ENCODE data around the gene CDC42.
"Not testable (repeated sequence)": the region's sequence is repeated elsewhere in the genome, so short reads cannot be mapped to it uniquely, and the experiment has no call there.

The CDC42 gene

DNA sequence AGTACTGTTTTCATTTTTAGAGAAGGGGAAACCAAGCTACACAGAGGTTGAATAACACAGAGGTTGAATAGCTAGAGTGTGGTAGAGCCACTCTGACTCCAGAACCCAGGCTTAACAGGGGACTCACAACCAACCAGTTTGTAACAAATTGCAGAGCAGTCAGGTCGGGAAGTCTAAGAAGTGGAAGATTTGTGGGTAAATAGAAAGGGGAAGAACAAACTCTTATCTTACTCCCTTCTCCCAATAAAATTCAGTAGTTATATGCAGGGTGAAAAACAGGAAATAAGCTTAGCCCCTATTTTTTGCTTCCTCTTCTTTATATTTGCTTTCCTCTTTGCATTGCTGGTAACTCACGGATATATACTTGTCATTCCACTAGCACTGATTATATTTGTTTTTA is 23.2 kb downstream of the CDC42 start:
- no peak for DNase-seq (ENCODE audit: low spot score)

DNA sequence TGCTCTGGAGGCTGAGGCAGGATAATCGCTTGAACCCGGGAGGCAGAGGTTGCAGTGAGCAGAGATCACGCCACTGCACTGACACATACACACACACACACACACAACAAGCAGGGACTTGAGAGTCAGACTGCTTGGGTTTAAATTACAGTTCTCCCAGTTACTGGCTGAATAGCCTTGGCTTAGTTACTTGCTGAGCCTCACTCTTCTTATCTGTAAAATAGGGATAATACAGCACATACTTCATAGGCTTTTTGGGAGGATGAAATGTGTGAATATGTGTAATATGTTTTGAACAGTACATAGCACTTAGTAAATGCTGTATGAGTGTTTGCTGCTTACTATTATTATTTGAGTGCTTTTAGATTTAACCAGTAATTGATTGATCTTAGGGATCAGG is 23.8 kb downstream of the CDC42 start:
- DNase-seq (ENCODE audit: low spot score) = no peak

DNA sequence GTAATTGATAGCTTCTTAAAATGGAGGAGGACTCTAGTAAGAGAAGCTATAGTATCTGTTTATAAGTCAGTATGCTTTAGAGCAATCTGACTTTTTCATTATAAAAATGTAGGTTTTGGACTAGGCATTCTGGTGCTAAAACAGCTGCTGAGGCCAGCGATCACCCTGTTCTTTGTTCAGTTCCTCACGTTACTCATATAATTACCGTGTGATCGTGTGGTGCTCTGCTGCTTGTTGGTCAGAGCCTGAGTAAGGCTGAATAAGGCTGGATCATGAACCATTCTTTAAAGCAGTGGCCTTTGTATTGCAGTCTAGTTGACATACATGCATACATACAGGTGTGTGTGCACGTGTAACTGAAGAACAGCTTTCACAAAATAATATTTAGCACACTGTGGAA is 25.2 kb downstream of the CDC42 start:
- DNase-seq (ENCODE audit: low spot score) = no peak

DNA sequence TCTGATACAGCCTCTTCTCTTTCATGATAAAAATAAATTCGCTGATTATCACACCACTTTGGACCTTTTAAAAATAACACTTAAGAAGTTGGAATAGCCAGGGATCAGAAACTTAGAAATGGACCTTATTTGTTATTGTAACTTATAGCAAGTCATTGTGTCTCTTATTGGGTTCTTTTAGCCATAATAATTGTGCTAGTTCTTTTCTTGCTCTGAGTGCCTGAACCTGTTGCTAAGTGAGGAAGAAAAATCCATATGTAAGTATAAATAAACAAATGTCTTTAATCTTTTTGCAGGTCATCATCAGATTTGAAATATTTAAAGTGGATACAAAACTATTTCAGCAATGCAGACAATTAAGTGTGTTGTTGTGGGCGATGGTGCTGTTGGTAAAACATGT is 25.6 kb downstream of the CDC42 start:
- no peak for DNase-seq (ENCODE audit: low spot score)

DNA sequence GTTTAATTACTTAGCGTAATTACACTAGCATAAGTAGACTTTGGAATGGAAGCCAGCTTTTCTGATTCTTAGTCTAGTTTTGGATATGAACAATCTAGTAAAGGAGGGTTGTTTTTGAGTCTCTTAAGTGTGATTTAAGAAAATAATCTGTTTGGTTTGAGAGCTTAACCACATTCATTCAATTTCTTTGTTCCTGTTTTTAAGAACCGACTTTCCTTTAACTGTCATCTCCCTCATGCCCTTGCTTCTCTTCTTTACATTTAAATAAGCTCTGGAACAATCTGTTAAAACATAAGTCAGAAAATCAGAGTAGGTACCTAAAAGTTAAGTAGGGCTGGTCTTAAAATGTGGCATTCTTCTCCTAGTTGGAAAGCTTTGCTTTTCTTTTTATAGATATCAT is 27.7 kb downstream of the CDC42 start:
- DNase-seq (ENCODE audit: low spot score) = no peak

DNA sequence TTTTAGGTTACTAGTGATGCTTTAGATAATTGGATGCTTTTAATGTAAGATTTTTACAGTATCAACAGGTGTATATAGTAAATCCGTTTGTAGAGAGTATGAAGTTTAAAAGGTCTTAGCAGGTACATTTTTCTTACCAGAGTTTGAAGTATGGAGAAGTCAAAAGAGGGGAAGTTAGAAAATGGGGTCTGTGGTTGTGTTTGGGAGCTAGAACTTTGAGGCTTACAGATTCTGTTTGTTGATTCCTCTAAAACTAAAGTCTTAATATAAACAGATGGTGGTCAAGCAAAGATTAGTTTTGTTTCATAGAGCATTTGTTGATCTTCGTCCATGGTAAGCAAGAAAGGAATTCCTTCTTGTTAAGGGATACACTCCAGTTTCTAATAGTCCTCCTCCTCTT is 35.8 kb downstream of the CDC42 start:
- no peak for DNase-seq (ENCODE audit: low spot score)

DNA sequence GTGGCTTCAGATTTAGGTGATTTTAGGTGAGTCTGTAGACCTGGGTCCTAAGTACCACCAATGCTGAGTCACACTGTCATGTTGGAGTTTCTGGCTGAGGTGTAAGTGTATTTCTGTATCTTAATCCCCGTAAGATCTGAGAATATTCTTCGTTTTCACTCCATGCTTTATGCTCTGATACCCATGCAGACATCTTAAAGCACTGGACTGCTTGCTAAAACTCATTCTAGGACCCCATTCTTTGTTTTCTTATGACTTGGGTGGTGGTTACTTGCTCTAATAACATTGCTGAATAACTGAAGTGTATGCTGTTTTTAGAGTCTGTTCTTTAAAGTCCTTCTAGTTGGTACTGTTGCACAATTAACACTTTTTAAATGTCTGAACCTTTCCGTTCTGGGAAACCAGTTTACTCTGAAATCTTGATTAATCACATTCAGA is 36.6 kb downstream of the CDC42 start:
- DNase-seq (ENCODE audit: low spot score) = no peak

DNA sequence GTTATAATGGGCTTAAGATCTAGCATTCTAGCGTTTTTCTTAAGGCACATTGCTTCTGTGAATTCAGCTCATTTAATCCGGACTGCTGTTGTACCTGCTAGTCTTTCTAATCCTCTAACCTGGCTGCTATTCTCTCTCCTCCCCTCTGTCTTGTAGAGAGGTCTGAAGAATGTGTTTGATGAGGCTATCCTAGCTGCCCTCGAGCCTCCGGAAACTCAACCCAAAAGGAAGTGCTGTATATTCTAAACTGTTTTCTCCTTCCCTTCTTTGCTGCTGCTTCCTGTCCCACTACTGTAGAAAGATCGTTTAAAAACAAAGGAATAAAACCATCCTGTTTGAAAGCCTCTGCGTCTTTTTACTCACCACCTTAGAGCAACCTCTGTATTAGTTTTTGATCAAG is 37.3 kb downstream of the CDC42 start:
- DNase-seq (ENCODE audit: low spot score) = no peak

DNA sequence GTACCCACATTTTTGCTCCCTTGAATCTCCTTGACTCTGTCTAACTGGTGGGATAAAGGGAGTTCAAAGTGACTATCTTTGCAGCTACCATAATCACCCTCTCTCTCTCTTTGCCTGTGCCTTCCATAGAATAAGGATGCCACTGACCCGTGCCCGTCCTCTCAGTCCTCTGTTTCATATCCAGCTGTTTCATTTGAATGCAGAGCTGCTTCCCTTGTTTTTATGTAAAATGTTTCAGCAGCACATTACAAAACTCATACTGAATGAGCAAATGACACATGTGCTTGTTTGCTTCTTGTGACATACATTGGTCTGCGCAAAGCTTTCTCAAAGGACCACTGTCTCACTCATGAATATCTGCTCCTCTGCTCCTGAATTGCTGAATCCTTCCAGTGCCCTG is 38.4 kb downstream of the CDC42 start:
- DNase-seq (ENCODE audit: low spot score) = no peak

DNA sequence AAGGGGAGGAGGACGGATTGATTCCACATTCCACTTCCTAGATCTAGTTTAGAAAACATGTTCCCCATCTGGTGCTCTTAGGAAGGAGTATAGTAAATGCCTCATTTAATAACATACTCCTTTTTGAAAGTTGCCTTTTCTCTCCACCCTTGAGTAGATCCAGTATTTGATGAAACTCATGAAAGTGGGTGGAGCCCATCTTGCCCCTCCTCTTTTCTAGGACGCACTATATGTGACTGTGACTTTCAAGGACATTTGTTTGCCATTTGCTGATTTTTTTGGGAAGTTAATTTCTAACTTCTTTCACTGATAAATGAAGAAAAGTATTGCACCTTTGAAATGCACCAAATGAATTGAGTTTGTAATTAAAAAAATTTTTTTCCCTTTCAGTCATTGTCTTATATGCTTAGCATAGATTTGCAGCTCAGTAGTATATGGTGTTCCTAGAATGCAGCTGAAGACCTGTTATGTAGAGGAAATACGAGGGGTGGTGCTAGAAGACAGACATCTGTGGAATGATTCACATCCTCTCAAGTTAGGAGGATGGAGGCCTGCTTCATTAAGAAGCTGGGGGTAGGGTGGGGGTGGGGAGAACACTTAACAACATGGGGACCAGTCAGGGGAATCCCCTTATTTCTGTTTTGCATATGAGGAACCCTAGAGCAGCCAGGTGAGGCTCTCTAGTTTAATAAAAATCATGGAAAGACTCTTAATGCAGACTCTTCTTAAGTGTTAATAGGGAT is 39.7 kb downstream of the CDC42 start:
- not testable (repeated sequence) for DNase-seq (ENCODE audit: low spot score)

DNA sequence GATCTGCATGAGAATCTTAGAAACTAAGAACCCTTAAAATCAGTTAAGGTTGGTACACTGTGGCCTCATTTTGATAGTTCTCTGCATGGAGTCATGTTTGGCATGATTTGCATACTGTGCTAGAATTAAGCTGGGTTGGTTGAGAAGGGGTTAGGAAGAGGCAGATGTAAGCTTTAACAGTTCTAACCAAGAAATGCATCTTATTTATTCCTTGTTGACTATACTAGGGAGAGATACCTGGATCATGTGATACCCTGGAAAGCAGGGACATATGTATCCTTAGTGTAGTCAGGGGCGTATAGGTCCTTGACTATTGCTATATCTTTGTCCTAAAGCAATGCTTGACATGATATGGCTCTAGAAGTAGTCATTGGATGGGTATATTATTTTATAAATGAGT is 41.0 kb downstream of the CDC42 start:
- no peak for DNase-seq (ENCODE audit: low spot score)

DNA sequence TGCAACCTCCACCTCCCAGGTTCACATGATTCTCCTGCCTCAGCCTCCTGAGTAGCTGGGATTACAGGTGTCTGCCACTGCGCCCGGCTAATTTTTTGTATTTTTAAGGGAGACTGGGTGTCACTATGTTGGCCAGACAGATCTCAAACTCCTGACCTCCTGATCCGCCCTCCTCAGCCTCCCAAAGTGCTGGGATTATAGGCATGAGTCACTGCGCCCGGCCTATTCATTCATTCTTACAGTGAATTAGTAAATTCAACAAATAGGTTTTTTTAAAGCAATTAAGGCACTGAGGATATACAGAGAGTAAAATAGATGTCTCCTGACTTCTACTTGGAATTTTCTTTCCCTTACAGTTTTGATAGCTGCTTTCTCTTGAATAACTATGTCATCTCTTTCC is 43.5 kb downstream of the CDC42 start:
- no peak for DNase-seq (ENCODE audit: low spot score)

DNA sequence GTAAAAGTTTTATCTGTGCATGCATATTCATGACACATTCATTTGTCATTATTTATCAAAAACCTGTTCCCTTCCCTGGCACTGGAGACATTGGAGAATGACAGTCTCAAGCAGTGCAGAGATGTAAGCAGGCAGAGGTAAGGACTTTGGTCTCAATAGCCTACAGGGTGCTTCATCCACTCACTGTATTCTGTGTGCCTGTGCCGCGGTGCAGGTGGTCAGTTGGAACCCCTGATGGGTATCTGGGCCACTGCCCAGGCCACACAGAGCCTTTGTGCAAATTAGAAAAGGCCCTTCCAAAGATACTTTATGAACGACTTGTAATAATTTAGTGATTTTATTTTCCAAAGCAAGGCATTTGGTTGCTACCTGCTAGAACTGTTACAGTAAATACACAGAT is 44.0 kb downstream of the CDC42 start:
- no peak for DNase-seq (ENCODE audit: low spot score)

DNA sequence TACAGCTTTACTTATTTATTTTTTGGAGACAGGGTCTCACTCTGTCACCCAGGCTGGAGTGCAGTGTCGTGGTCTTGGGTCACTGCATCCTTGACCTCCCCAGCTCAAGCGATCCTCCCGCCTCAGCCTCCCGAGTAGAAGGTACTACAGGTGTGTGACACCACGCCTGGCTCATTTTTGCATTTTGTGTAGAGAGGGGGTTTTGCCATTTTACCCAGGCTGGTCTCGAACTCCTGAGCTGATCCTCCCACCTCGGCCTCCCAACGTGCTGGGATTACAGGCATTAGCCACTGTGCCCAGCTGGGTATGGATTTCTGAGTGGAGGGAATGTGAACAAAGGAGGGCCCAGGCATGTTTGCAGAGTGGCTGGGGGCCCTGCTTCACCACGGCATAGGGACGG is 46.2 kb downstream of the CDC42 start:
- no peak for DNase-seq (ENCODE audit: low spot score)

DNA sequence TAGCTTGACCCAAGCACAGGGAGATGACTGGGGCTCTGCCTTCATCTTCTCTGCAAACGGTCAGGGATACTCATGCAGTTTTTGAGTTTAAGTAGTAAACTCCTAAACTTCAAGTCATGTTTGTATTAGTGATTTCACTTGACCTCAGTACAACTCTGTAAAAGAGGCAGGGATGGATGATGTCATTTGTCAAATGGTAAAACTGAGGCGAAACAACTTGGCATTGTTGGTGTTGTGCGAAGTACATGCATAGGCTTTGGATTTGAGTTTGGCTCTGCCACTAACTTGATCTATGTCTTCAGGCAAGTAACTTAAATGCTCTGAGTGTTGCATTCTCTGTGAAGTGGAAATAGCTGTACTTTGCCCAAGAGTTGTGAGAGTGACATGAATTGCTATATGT is 47.7 kb downstream of the CDC42 start:
- DNase-seq (ENCODE audit: low spot score) = no peak

DNA sequence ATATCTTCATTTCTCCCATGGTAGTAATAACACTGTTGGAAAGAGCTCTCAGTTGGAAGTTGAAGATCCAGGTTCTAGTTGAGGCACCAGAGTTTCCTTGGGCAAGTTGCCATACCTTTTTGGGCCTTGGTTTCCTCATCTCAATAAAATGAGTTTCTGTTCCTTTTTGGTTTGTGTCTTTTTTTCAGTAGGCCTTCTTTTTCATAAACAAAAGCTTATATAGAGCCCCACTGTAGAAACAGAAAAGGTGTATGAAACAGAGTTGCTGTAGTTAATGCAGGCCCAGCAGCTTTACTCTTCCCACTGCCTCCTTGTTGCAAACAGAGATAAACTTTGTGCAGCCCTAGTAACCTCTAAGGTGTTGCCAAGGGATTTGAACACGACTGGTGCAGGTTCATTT is 48.7 kb downstream of the CDC42 start:
- no peak for DNase-seq (ENCODE audit: low spot score)

DNA sequence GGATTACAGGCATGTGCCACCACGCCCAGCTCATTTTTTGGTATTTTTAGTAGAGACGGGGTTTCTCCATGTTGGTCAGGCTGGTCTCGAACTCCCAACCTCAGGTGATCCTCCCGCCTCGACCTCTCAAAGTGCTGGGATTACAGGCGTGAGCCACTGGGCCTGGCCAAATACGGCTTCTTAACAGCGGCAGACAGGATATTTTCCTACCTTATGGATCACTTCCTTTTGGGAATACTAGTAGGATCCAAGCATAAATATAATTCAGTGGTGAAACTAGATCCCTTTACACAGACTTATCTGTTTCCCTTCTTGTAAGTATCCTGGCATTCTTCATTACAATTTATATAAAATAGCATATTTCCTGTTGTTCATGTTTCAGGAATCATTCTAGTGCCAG is 49.5 kb downstream of the CDC42 start:
- no peak for DNase-seq (ENCODE audit: low spot score)

DNA sequence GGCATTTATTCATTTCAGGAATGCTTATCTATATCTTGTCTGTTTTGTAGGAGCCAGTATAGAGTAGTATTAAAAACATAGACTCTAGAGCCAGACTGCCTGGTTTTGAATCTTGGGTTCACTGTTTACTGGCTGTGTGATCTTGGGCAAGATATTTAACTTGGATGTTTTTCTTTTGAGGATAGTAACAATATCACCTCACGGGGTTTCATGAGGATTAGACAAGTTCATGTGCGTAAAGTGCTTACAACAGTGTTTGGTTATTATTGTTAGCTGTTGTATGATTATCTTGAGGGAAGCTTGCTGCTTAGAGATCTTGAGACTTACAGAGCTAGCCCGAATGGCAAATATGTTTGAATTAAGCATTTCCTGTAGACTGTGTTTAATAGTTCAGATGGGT is 50.2 kb downstream of the CDC42 start:
- DNase-seq (ENCODE audit: low spot score) = no peak

DNA sequence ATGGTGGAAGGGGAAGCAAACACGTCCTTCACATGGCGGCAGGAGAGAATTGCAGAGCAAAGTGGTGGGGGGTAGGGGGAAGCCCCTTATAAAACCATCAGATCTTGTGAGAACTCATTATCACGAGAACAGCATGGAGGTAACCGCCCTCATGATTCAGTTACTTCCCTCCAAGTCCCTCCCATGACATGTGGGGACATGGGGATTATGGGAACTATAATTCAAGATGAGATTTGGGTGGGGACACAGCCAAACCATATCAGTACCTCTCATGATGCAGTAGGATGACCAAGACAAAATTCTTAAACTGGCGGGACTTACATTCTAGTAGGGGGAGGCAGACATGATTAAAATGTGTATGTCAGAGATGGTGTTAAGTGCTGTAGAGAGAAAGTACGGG is 51.6 kb downstream of the CDC42 start:
- no peak for DNase-seq (ENCODE audit: low spot score)

DNA sequence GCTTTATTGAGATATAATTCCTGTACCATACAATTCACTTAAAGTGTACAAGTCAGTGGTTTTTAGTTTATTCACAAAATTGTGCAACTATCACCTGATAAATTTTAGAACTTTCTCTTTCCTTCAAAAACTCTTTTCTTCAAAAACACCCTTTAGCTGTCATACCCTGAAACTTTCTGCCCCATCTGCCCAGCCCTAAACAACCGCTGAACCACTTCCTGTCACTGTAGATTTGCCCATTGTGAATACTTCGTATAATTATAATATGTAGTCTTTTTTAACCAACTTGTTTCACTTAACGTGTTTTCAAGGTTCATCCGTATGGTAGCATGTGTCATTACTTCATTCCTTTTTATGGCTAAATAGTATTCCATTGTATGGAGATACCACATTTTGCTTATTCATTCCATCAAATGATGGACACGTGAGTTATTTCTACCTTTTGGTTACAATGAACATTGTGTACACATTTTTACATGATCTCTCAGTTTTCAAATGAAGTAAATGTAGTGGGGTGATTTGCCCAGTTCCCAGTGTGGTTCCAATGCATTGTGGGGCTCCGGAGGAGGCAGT is 52.4 kb downstream of the CDC42 start:
- DNase-seq (ENCODE audit: low spot score) = no peak

DNA sequence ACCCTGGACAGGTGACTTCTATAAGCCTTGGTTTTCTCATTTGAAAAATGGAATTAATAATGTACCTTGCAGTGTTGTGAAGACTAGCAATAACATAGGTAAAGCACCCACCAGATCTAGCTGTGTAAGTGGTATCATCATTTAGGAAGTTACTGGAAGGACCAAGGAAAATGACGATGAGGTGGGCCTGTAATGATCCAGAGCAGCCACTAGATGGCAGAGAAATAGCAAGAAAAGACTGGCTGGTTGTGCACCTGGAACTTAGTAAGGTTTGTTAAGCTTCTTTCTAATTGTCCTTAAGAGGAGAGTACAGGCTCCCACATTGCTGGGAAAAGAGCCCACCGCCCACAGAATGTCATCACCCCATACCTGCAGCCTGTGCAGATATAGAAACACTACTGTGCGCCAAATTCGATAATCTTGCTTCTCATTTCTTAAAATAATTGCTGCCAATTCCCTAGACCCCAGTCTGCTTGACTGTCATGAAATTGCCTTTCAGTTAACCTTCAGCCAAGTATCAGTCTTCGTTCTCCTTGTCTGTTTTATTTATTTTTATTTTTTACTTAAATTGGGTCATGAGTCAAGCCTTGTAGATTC is 53.2 kb downstream of the CDC42 start:
- peak; percentile 63 for DNase-seq (ENCODE audit: low spot score)

DNA sequence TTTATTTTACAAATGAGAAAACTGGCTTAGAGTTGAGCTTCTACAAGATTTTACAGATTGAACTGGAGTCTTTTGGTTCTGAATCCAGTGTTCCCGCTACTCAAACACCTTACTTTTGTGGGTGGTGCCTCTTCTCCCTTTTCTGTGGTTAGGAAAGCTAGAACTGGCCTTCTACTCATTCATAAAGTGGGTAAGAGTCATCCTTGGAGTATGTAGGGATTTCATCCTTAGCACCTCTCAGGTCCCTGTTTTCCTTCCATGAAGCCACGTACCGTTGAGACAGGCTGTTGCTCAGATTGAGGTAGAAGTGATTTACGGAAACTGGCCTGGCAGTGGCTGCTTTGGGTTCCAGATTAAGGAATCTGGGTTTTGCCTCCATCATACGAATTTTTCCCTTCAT is 54.6 kb downstream of the CDC42 start:
- no peak for DNase-seq (ENCODE audit: low spot score)

DNA sequence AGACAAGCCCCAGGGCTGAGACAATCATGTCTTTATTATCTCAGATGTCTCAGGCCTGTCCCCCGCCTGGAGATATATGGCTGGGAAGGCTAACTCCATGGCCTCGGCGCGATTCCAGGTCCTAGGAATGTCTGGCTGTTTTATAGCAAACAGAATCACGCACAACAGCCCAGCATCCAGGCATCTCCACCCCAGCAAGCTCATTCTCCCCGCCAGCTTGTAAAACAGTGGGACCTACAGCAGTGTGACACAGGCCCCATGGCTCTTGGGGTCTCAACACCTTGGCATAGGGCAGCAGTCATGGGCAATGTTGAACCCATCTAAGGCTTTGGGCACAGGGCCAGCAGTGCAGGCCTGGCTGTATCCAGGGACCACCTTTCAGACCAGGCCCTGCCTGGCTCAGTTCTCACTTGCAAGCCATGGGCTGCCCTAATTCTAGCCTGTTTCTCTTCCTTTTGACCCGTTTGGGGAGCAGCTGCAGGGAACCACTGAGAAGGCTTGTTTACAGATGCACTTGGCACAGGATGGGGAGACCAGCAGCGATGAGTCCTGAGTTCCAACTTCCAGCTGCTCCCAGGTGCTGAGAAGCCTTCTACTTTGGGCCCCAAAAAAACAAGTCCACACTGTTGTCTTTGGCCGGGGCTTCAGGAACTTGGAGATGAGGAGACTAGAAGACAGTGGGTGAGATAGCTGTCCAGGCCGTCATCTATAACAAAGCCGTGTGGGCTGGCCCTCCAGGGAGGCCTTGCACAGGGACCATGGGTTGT is 56.0 kb downstream of the CDC42 start:
- no peak for DNase-seq (ENCODE audit: low spot score)
